ENCODE measurements around the gene PCDHGA5.

- TF ChIP-seq, protein P1, sequence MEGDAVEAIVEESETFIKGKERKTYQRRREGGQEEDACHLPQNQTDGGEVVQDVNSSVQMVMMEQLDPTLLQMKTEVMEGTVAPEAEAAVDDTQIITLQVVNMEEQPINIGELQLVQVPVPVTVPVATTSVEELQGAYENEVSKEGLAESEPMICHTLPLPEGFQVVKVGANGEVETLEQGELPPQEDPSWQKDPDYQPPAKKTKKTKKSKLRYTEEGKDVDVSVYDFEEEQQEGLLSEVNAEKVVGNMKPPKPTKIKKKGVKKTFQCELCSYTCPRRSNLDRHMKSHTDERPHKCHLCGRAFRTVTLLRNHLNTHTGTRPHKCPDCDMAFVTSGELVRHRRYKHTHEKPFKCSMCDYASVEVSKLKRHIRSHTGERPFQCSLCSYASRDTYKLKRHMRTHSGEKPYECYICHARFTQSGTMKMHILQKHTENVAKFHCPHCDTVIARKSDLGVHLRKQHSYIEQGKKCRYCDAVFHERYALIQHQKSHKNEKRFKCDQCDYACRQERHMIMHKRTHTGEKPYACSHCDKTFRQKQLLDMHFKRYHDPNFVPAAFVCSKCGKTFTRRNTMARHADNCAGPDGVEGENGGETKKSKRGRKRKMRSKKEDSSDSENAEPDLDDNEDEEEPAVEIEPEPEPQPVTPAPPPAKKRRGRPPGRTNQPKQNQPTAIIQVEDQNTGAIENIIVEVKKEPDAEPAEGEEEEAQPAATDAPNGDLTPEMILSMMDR (IDR thresholded peaks at IDR 0.05), result no peak
- no peak for TF ChIP-seq POLR2A (IDR thresholded peaks at IDR 0.05)
Measured at GRCh38 chr5:141351591-141351990, 12.4 kb upstream of the PCDHGA5 start.
